DOHH2 (cell line): Measurements from ENCODE around the gene LYPD6.

Source experiments
- CTCF ChIP-seq: fragments of 200-600 bp; sonication (generic); IDR thresholded peaks from one replicate; pipeline ENCODE4 v1.5.1; 2014; ENCODE audit warnings: antibody characterized with exemption, mild to moderate bottlenecking, low read depth, low read length; ENCODE audit not compliant: poor library complexity, severe bottlenecking
- EZH2phosphoT487 ChIP-seq: fragments of 200-600 bp; sonication (generic); IDR thresholded peaks from 2 replicates; pipeline ENCODE4 v1.6.1; 2017; ENCODE audit warnings: borderline replicate concordance, mild to moderate bottlenecking, antibody characterized with exemption, low read length, moderate library complexity, mixed read lengths

- TF ChIP-seq CTCF (no peak), EZH2phosphoT487 (no peak)
Observed at GRCh38 chr2:149365931-149366583, 35.7 kb downstream of the LYPD6 start.
